ENCODE measurements around the gene AP5Z1. TPM values are rescaled to one million over a fixed set of nuclear protein-coding genes. Genes with fewer than 3 reads are reported as not detected.

The AP5Z1 gene
- total RNA-seq, 1 experiment from 2014 or later, result 70.7 TPM

DNA sequence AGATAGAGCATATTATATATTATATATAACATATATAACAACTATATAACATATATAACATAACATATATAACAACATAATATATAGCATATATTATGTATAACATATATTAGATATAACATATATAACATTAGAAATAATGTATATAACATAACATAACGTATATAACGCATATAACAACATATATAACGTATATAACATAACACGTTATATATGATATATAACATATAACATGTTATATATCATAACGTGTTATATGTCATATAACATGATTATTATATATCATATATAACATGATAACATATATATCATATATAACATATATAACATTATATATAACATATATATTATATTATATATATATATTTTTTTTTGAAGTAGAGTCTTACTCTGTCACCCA lies 3.7 kb downstream of the AP5Z1 start:
- TF ChIP-seq, protein P1, sequence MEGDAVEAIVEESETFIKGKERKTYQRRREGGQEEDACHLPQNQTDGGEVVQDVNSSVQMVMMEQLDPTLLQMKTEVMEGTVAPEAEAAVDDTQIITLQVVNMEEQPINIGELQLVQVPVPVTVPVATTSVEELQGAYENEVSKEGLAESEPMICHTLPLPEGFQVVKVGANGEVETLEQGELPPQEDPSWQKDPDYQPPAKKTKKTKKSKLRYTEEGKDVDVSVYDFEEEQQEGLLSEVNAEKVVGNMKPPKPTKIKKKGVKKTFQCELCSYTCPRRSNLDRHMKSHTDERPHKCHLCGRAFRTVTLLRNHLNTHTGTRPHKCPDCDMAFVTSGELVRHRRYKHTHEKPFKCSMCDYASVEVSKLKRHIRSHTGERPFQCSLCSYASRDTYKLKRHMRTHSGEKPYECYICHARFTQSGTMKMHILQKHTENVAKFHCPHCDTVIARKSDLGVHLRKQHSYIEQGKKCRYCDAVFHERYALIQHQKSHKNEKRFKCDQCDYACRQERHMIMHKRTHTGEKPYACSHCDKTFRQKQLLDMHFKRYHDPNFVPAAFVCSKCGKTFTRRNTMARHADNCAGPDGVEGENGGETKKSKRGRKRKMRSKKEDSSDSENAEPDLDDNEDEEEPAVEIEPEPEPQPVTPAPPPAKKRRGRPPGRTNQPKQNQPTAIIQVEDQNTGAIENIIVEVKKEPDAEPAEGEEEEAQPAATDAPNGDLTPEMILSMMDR (IDR thresholded peaks at IDR 0.05; ENCODE audit: unreplicated experiment), result no peak
- Mint-ChIP-seq H3K27ac (ENCODE audit: unreplicated experiment) (no peak overlapping the region), H3K9me3 (ENCODE audit: low read depth, unreplicated experiment) (no peaks in the 10 kb centered on the region), H3K4me1 (ENCODE audit: low read depth, unreplicated experiment) (peaks cover 17% of the 10 kb centered on the region), H3K4me3 (ENCODE audit: low read depth, unreplicated experiment) (no peak overlapping the region), H3K27me3 (ENCODE audit: unreplicated experiment) (no peaks in the 10 kb centered on the region), H3K36me3 (ENCODE audit: insufficient read depth, unreplicated experiment) (peaks cover 60% of the 10 kb centered on the region)
- CTCF ChIA-PET, result no interaction called here
- no TSS peak for BruUV-seq (replicated peaks)
- intact Hi-C loops (cut with micrococcal nuclease; ENCODE audit: unreplicated experiment), result no loop called here
- DNase-seq, result no peak

DNA sequence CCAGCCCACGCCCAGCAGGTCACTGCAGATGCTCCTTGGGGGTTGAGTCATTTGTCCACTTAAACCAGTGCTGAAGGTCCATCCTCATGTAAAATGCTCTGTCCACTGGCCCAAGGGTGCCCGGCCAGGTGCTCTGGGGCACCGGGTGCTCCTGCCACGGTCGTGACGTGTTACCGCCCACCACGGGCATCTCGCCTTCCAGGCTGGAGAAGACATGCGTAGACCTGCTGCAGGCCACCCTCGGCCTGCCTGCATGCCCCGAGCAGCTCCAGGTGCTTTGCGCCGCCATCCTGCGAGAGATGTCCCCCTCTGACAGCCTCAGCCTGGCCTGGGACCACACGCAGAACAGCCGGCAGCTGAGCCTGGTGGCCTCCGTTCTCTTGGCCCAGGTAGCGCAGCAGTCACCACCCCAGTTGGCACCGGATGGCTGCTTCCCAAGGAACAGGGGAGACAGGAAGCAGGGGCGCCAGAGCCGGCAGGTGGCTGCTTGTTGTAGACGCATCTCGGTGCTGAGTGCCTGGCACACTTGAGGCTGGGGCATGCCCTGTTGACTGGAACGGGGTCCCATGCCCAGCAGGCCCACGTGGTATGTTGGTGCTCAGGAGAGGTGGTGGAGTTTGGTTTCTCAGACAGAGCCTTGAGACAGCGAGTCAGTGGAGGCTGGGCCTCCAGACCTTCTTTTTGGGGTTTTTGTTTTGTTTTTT lies 6.1 kb downstream of the AP5Z1 start:
- intact Hi-C loops (cut with micrococcal nuclease; ENCODE audit: unreplicated experiment), result no loop called here
- Mint-ChIP-seq H3K4me3 (ENCODE audit: low read depth, unreplicated experiment) (no peak overlapping the region), H3K9me3 (ENCODE audit: low read depth, unreplicated experiment) (no peaks in the 10 kb centered on the region), H3K4me1 (ENCODE audit: low read depth, unreplicated experiment) (peaks cover 10% of the 10 kb centered on the region), H3K27ac (ENCODE audit: unreplicated experiment) (no peak overlapping the region), H3K27me3 (ENCODE audit: unreplicated experiment) (no peaks in the 10 kb centered on the region), H3K36me3 (ENCODE audit: insufficient read depth, unreplicated experiment) (peaks cover 62% of the 10 kb centered on the region)
- no TSS peak for BruUV-seq (replicated peaks)
- CTCF ChIA-PET, result no interaction called here
- no peak for DNase-seq
- TF ChIP-seq, protein P1 (IDR thresholded peaks at IDR 0.05; ENCODE audit: unreplicated experiment), result no peak

DNA sequence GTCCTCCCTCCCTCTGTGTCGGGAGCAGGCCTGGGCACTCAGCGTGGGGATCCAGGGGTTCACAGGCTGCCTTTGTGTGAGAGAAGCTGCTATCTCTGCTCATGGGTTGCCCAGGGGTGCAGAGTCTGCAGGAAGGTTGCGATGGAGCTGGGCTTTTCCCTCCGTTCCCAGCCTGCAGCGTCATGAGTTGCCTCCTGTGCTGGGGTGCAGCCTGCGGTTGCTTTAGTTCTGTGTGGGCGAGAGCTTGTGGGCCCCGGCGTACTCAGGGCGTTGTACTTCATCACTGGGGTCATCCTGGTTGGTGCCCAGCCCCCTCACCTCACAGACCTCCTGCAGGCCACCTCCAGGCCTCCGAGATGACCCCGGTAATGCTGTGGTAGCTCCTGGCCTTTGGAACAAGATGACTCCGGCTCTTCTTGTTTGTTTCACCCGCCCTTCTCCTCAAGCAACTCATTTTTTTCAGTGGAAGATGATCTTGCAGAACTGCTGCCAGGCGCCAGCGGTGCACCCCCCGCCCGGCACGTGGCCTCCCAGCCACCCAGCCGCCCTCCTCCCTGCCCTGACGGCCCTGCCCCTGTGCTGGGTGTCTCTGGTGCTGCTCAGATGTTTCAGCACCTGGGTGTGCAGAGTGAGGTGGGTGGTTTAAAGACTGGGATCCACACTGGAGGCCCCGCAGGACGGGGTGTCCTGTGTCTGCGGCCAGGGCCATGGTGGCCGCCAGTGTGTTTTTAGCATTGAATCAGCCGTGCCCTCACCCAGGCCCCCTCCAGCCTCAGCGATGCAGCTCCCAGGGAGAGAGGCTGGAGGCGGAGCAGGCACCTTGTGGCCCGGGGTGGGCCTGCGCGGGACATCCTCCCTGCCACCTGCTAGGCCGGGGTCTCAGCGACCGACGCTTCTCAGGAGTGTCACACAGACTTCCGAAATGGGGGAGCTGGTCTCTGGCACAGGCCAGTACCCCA lies 7.2 kb downstream of the AP5Z1 start:
- peaks cover 58% of the 10 kb centered on the region for H3K36me3 Mint-ChIP-seq (ENCODE audit: insufficient read depth, unreplicated experiment)
- H3K27me3 Mint-ChIP-seq (ENCODE audit: unreplicated experiment), result no peaks in the 10 kb centered on the region
- CTCF ChIA-PET, result no interaction called here
- no TSS peak for BruUV-seq (replicated peaks)
- intact Hi-C loops (cut with micrococcal nuclease; ENCODE audit: unreplicated experiment), result no loop called here
- no peak for DNase-seq
- TF ChIP-seq, protein P1 (IDR thresholded peaks at IDR 0.05; ENCODE audit: unreplicated experiment), result no peak
- peaks cover 10% of the 10 kb centered on the region for H3K4me1 Mint-ChIP-seq (ENCODE audit: low read depth, unreplicated experiment)
- H3K27ac Mint-ChIP-seq (ENCODE audit: unreplicated experiment), result no peak overlapping the region
- no peak overlapping the region for H3K4me3 Mint-ChIP-seq (ENCODE audit: low read depth, unreplicated experiment)
- no peaks in the 10 kb centered on the region for H3K9me3 Mint-ChIP-seq (ENCODE audit: low read depth, unreplicated experiment)

DNA sequence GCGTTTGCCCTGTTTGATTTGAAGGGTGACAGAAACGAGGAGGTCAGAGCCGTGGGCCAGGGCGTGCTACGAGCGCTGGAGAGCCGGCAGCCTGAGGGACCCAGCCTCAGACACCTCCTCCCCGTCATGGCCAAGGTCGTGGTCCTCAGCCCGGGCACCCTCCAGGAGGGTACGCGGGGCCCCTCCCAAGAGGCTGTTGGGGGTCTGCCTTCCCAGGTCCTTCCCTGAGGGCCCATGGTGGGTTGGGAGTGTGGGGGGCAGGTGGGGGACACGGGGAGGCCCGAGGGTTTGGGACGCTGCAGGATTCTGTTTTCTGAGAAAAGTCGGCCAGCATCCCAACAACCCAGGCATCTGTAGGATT lies 7.8 kb downstream of the AP5Z1 start:
- H3K9me3 Mint-ChIP-seq (ENCODE audit: low read depth, unreplicated experiment), result no peaks in the 10 kb centered on the region
- peaks cover 64% of the 10 kb centered on the region for H3K36me3 Mint-ChIP-seq (ENCODE audit: insufficient read depth, unreplicated experiment)
- no peak overlapping the region for H3K4me3 Mint-ChIP-seq (ENCODE audit: low read depth, unreplicated experiment)
- no peak overlapping the region for H3K27ac Mint-ChIP-seq (ENCODE audit: unreplicated experiment)
- intact Hi-C loops (cut with micrococcal nuclease; ENCODE audit: unreplicated experiment), result no loop called here
- DNase-seq, result no peak
- no TSS peak for BruUV-seq (replicated peaks)
- H3K27me3 Mint-ChIP-seq (ENCODE audit: unreplicated experiment), result no peaks in the 10 kb centered on the region
- H3K4me1 Mint-ChIP-seq (ENCODE audit: low read depth, unreplicated experiment), result peaks cover 3% of the 10 kb centered on the region
- TF ChIP-seq, protein P1 (IDR thresholded peaks at IDR 0.05; ENCODE audit: unreplicated experiment), result no peak
- CTCF ChIA-PET, result no interaction called here
